Measurements from ENCODE around the gene RTL5. TPM values are rescaled to one million over a fixed set of nuclear protein-coding genes. Genes with fewer than 3 reads are reported as not detected.

RTL5 gene
- total RNA-seq, 2 donors from 2014 or later: 2.7 to 3.9 TPM

- no peak for ATAC-seq
- intact Hi-C loops (cut with DNase I): no loop called here
- no peak for DNase-seq
Measured at GRCh38 chrX:72084114-72084513, 47.6 kb downstream of the RTL5 start.

- ATAC-seq (no peak), DNase-seq (no peak)
- intact Hi-C loops (cut with DNase I): no loop called here
Measured at GRCh38 chrX:72083291-72083690, 48.4 kb downstream of the RTL5 start.

- intact Hi-C loops (cut with DNase I): no loop called here
- ATAC-seq (peak in 1 of 2 donors; percentile 23), DNase-seq (no peak)
Measured at GRCh38 chrX:72081605-72082320, 50.0 kb downstream of the RTL5 start.

- no peak for DNase-seq
- intact Hi-C loops (cut with DNase I): no loop called here
- no peak for ATAC-seq
Measured at GRCh38 chrX:72080800-72081199, 50.9 kb downstream of the RTL5 start.

- DNase-seq (no peak), ATAC-seq (peak in 1 of 2 donors; percentile 53)
- intact Hi-C loops (cut with DNase I): no loop called here
Measured at GRCh38 chrX:72080150-72080549, 51.6 kb downstream of the RTL5 start.

GRCh38 chrX:72079607-72080006 is 52.1 kb downstream of the RTL5 start:
- DNase-seq: peak; percentile 64
- peak; percentile 76 to 90 for ATAC-seq
- intact Hi-C loops (cut with DNase I): no loop called here

GRCh38 chrX:72078411-72078810 is 53.3 kb downstream of the RTL5 start:
- intact Hi-C loops (cut with DNase I): no loop called here
- DNase-seq (no peak), ATAC-seq (no peak)

Other genes starting within 250 kb of the RTL5 start
- gene NHSL2, start 221.1 kb downstream of the RTL5 start, total RNA-seq: 1 to 10 TPM; 6.1 to 8.8 TPM
- gene PIN4, start 49.8 kb upstream of the RTL5 start, total RNA-seq: 1 to 10 TPM; 9.1 to 9.2 TPM
- under 1 TPM; 0.10 to 0.18 TPM for gene ERCC6L, start 107.1 kb upstream of the RTL5 start, total RNA-seq
- gene RPS4X, start 145.3 kb upstream of the RTL5 start, total RNA-seq: 100 to 1,000 TPM; 423 to 527 TPM
- gene CITED1, start 174.0 kb upstream of the RTL5 start, total RNA-seq: 1 to 10 TPM in 1 of 2 donors, under 1 TPM in 1; 0.94 to 1.7 TPM

All from left cardiac atrium (tissue), 4 donors.